Measurements from ENCODE around the gene SATB1.

Gene SATB1

GRCh38 chr3:18376682-18377081, 48.5 kb downstream of the SATB1 start:
- no peaks in the 10 kb centered on the region for H3K9me3 ChIP-seq (ENCODE audit: control insufficient read depth, insufficient read depth, low read length)
- no peak overlapping the region for H3K9ac ChIP-seq (ENCODE audit: low read depth, low read length)
- H3K36me3 ChIP-seq (ENCODE audit: insufficient read depth, low read length), result no peaks in the 10 kb centered on the region
- peaks cover 7% of the 10 kb centered on the region; the same call in 1 of the 2 replicates for H3K4me1 ChIP-seq (ENCODE audit: insufficient read depth, low read length)

GRCh38 chr3:18372786-18373405, 52.2 kb downstream of the SATB1 start:
- Histone ChIP-seq H3K9ac (ENCODE audit: low read depth, low read length) (no peak overlapping the region), H3K4me1 (ENCODE audit: insufficient read depth, low read length) (peaks cover 3% of the 10 kb centered on the region; the same call in 1 of the 2 replicates), H3K36me3 (ENCODE audit: insufficient read depth, low read length) (no peaks in the 10 kb centered on the region), H3K9me3 (ENCODE audit: control insufficient read depth, insufficient read depth, low read length) (no peaks in the 10 kb centered on the region)

GRCh38 chr3:18370672-18371071, 54.5 kb downstream of the SATB1 start:
- no peaks in the 10 kb centered on the region for H3K36me3 ChIP-seq (ENCODE audit: insufficient read depth, low read length)
- no peak overlapping the region for H3K9ac ChIP-seq (ENCODE audit: low read depth, low read length)
- peaks cover 3% of the 10 kb centered on the region; the same call in 1 of the 2 replicates for H3K4me1 ChIP-seq (ENCODE audit: insufficient read depth, low read length)
- H3K9me3 ChIP-seq (ENCODE audit: control insufficient read depth, insufficient read depth, low read length), result no peaks in the 10 kb centered on the region

DNA sequence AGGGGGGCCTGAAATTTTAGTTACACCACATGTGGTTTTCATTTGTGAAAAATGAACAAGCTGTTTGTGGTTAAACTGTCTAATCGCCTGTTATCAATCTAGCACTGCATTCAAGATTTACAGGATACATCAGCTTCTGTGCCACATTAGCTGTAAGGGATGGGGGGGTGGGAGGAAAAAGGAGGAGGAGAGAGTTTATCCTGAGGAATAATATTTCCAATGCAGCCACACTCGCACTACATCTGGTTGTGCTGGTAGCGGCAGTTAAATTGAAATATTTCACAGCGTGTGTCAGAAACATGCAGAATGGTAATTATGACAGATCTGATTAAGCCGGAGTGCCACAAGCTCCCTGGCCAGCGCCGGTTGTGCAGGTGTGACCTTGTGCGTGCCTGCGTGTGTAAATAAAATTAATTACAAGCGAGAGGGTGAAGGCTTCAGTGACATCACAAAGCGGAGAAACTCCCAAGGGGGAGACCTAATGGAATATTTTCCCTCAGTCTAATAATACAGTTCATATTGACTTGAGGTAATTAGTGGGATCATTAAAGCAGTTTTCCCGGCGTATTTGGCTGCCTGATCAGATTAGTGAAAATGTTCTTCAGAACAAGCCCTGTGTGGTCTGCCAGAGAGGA, 55.5 kb downstream of the SATB1 start:
- Histone ChIP-seq H3K9me3 (ENCODE audit: control insufficient read depth, insufficient read depth, low read length) (no peaks in the 10 kb centered on the region), H3K36me3 (ENCODE audit: insufficient read depth, low read length) (no peaks in the 10 kb centered on the region), H3K9ac (ENCODE audit: low read depth, low read length) (no peak overlapping the region), H3K4me1 (ENCODE audit: insufficient read depth, low read length) (peaks cover 3% of the 10 kb centered on the region; the same call in 1 of the 2 replicates)

DNA sequence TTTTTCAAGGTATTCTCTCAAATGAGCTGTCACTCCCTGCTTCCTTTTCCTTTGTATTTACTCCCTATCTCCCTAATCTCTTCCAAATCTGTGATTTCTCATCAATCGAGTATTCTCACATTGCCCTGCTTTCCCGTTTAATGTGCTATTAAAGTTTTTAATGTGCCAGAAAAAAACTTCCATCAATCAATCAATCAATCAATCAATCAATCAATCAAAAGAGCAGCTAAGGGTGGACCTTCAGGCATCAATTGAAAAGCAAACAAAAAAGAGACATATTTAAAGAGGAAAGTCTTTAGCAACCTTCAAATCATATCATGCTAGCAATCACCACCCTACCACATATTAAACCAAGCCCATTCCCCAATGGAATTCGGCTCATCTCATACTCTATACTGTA, 58.9 kb downstream of the SATB1 start:
- H3K9me3 ChIP-seq (ENCODE audit: control insufficient read depth, insufficient read depth, low read length), result no peaks in the 10 kb centered on the region
- no peak overlapping the region for H3K9ac ChIP-seq (ENCODE audit: low read depth, low read length)
- peaks cover 15% of the 10 kb centered on the region for H3K4me1 ChIP-seq (ENCODE audit: insufficient read depth, low read length)
- no peaks in the 10 kb centered on the region for H3K36me3 ChIP-seq (ENCODE audit: insufficient read depth, low read length)

DNA sequence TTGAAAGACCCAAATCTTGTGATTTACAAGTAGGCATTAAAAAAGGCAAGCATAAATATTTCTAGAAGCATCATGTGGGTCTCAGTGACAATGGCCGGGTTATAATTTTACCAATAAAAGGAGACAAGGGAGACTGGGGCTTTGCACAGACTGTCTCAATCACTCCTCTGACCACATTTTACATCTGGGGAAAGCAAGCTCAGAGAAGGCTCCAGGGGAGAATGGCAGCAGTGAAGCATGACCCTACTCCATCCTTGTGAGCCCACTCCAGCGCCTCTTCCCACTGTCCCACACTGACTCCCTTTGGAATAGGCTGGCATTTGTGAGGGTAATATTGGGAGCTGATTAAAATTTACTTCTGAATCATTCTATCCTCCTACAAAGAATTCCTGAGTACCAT, 61.8 kb downstream of the SATB1 start:
- Histone ChIP-seq H3K36me3 (ENCODE audit: insufficient read depth, low read length) (no peaks in the 10 kb centered on the region), H3K9ac (ENCODE audit: low read depth, low read length) (no peak overlapping the region), H3K4me1 (ENCODE audit: insufficient read depth, low read length) (peaks cover 15% of the 10 kb centered on the region)

DNA sequence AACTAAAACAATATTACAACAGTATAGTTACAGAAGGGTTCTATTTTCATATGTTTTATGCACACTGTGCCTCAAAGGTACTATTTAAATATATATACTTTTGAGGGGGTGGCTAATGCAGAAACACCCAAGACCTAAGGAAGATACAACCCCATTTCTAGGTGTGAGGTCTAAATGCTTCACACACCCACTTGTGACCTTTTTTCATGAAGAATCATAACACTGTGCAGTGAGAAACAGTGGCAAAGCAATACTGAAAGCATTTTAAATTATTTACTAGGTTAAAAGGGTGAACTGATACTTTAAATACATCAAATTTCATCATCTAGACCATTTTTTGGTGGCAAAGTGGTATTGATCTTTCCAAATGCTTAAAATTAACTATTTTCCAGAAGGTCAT, 67.4 kb downstream of the SATB1 start:
- Histone ChIP-seq H3K9ac (ENCODE audit: low read depth, low read length) (no peak overlapping the region), H3K36me3 (ENCODE audit: insufficient read depth, low read length) (no peaks in the 10 kb centered on the region), H3K9me3 (ENCODE audit: control insufficient read depth, insufficient read depth, low read length) (no peaks in the 10 kb centered on the region), H3K4me1 (ENCODE audit: insufficient read depth, low read length) (peaks cover 26% of the 10 kb centered on the region)

More for the DNA sequence above, 61.8 kb downstream of the SATB1 start:
- no peaks in the 10 kb centered on the region for H3K9me3 ChIP-seq (ENCODE audit: control insufficient read depth, insufficient read depth, low read length)

GRCh38 chr3:18355832-18356231, 69.3 kb downstream of the SATB1 start:
- Histone ChIP-seq H3K4me1 (ENCODE audit: insufficient read depth, low read length) (peaks cover 35% of the 10 kb centered on the region), H3K36me3 (ENCODE audit: insufficient read depth, low read length) (no peaks in the 10 kb centered on the region)

GRCh38 chr3:18354701-18355100, 70.4 kb downstream of the SATB1 start:
- no peaks in the 10 kb centered on the region for H3K36me3 ChIP-seq (ENCODE audit: insufficient read depth, low read length)
- no peak overlapping the region for H3K9ac ChIP-seq (ENCODE audit: low read depth, low read length)
- peaks cover 37% of the 10 kb centered on the region for H3K4me1 ChIP-seq (ENCODE audit: insufficient read depth, low read length)
- H3K9me3 ChIP-seq (ENCODE audit: control insufficient read depth, insufficient read depth, low read length), result no peaks in the 10 kb centered on the region

More at GRCh38 chr3:18355832-18356231, 69.3 kb downstream of the SATB1 start:
- no peaks in the 10 kb centered on the region for H3K9me3 ChIP-seq (ENCODE audit: control insufficient read depth, insufficient read depth, low read length)
- H3K9ac ChIP-seq (ENCODE audit: low read depth, low read length), result no peak overlapping the region

GRCh38 chr3:18351823-18352744, 73.1 kb downstream of the SATB1 start:
- Histone ChIP-seq H3K4me1 (ENCODE audit: insufficient read depth, low read length) (peaks cover 50% of the 10 kb centered on the region), H3K9ac (ENCODE audit: low read depth, low read length) (no peak overlapping the region), H3K9me3 (ENCODE audit: control insufficient read depth, insufficient read depth, low read length) (no peaks in the 10 kb centered on the region), H3K36me3 (ENCODE audit: insufficient read depth, low read length) (no peaks in the 10 kb centered on the region)

DNA sequence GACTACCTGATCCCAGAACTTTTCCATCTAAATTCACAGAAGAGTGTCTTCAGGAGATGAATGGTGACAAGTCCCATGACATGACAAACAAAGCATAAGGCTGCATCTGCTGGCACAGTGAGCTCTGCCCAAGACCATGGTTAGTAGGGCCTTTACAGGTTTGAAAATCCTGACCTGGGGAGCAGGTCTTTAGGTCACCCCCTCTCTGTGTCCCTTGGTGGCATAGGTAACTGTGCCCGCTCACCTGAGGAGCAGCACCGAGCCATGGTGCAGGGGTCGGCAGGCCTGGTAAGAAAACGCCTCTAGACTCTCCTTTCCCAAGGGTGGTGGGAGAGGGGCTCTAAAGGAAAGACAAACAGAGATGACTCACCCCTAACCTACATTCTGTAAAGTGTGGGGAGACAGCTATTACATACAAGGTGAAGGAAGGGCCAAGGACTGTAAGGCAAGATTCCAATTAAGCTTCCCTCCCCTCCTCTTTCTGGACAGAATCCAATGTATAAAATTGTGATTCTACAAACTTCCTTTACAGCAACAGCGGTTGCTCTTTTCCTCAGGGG, 74.0 kb downstream of the SATB1 start:
- Histone ChIP-seq H3K9me3 (ENCODE audit: control insufficient read depth, insufficient read depth, low read length) (no peaks in the 10 kb centered on the region), H3K9ac (ENCODE audit: low read depth, low read length) (no peak overlapping the region), H3K4me1 (ENCODE audit: insufficient read depth, low read length) (peaks cover 54% of the 10 kb centered on the region), H3K36me3 (ENCODE audit: insufficient read depth, low read length) (no peaks in the 10 kb centered on the region)

DNA sequence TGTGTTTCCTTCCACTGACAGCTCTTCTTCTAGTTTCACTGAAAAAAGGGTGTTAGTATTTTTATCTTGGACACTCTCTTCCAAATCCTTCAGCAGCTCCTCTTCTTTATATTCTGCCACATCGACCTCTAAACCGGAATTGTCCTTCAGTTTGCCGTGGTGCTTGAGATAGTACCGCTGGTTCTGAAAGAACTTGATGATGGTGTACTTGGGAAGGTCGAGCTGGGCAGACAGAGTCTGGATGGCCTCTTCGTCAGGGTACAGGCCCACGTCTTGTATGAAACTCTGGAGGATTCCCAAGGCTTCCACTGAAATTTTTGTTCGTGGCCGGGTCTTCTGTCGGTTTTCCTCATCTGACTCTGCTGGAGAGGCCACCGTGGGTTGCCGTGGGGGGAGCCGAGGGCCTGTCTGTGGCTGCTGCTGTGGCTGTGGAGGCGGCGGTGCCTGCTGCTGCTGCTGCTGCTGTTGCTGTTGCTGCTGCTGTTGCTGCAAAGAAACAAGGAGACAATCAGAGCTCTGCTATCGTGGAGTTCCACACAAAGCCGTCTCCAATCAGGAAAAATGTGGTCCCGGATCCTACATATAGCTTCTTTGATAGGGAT, 75.8 kb downstream of the SATB1 start:
- peaks cover 54% of the 10 kb centered on the region for H3K4me1 ChIP-seq (ENCODE audit: insufficient read depth, low read length)

DNA sequence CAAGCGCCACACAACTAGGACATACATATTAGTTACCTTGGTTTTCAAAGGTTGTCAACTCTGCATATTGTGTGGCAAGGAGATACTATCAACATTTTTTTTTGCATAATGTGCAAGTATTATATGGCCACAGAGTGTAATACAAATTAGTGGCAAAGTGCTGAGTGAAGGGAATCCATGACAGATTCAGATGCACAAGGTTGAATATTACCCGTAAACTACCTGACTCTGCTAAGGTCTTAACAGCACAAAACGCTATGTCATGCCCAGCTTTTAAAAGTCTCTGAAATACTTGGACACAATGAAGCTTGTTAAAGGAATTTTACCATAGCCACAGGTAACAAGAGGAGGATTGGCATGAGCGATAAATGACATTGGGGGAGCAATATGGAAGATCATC, 79.0 kb downstream of the SATB1 start:
- no peaks in the 10 kb centered on the region for H3K36me3 ChIP-seq (ENCODE audit: insufficient read depth, low read length)
- H3K9ac ChIP-seq (ENCODE audit: low read depth, low read length), result no peak overlapping the region
- H3K4me1 ChIP-seq (ENCODE audit: insufficient read depth, low read length), result peaks cover 51% of the 10 kb centered on the region
- no peaks in the 10 kb centered on the region for H3K9me3 ChIP-seq (ENCODE audit: control insufficient read depth, insufficient read depth, low read length)

More for the DNA sequence above, 75.8 kb downstream of the SATB1 start:
- H3K36me3 ChIP-seq (ENCODE audit: insufficient read depth, low read length), result no peaks in the 10 kb centered on the region
- no peaks in the 10 kb centered on the region for H3K9me3 ChIP-seq (ENCODE audit: control insufficient read depth, insufficient read depth, low read length)
- H3K9ac ChIP-seq (ENCODE audit: low read depth, low read length), result no peak overlapping the region

DNA sequence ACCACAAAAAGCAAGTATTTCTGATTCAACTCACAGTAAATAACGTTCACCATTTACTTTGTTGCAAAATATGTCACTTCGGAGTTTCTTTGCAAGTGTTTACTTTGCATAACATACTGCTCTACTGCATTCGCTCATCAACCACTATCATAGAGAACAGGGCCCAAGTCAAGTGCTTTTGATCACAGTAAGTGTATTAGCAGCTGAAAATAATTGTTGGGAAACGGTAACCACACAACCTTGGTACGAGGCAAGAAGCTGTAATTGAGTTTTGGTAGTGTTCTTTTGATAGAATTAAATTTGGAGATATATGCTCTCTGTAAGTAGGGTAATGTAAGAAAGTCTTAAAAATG, 80.1 kb downstream of the SATB1 start:
- peaks cover 48% of the 10 kb centered on the region for H3K4me1 ChIP-seq (ENCODE audit: insufficient read depth, low read length)
- H3K9ac ChIP-seq (ENCODE audit: low read depth, low read length), result peak overlapping the region; percentile 8; the same call in 1 of the 2 replicates
- no peaks in the 10 kb centered on the region for H3K9me3 ChIP-seq (ENCODE audit: control insufficient read depth, insufficient read depth, low read length)
- H3K36me3 ChIP-seq (ENCODE audit: insufficient read depth, low read length), result no peaks in the 10 kb centered on the region
